Subcutaneous adipose tissue (tissue), 4 donors: ENCODE results near the gene SRCAP. TPM values are rescaled to one million over a fixed set of nuclear protein-coding genes. Genes with fewer than 3 reads are reported as not detected.

Source experiments
- total RNA-seq, 4 donors: library from RNA; depleted of rRNA; stranded (reverse); fragments of >200 nt; gene quantifications; one replicate each; pipeline ENCODE4 v1.1.0, GENCODE V29; 2016
- TF ChIP-seq, protein P1 (sequence below): fragments of 450-650 bp; IDR thresholded peaks from one replicate; pipeline ENCODE4 v1.5.1; 2016; ENCODE audit warnings: low read depth, mild to moderate bottlenecking, control low read depth, antibody characterized with exemption, moderate library complexity

The SRCAP gene
- total RNA-seq, 4 donors from 2014 or later, result 14.1 to 33.7 (median 20.0) TPM

DNA sequence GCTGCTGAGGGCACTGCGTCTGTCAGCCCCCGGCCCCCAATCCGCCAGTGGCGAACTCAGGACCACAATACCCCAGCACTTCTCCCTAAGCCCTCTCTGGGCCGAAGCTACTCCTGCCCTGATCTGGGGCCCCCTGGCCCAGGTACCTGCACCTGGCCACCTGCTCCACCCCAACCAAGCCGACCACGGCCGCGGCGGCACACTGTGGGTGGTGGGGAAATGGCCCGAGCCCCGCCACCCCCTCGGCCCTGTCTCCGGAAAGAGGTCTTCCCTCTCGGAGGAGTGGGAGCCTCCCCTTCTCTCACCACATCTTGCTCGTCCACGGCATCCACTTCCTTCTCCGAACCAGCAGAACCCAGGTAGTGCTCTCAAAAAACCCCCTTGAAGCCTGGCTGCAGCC is 44.1 kb upstream of the SRCAP start:
- TF ChIP-seq, protein P1, sequence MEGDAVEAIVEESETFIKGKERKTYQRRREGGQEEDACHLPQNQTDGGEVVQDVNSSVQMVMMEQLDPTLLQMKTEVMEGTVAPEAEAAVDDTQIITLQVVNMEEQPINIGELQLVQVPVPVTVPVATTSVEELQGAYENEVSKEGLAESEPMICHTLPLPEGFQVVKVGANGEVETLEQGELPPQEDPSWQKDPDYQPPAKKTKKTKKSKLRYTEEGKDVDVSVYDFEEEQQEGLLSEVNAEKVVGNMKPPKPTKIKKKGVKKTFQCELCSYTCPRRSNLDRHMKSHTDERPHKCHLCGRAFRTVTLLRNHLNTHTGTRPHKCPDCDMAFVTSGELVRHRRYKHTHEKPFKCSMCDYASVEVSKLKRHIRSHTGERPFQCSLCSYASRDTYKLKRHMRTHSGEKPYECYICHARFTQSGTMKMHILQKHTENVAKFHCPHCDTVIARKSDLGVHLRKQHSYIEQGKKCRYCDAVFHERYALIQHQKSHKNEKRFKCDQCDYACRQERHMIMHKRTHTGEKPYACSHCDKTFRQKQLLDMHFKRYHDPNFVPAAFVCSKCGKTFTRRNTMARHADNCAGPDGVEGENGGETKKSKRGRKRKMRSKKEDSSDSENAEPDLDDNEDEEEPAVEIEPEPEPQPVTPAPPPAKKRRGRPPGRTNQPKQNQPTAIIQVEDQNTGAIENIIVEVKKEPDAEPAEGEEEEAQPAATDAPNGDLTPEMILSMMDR, result no peak

DNA sequence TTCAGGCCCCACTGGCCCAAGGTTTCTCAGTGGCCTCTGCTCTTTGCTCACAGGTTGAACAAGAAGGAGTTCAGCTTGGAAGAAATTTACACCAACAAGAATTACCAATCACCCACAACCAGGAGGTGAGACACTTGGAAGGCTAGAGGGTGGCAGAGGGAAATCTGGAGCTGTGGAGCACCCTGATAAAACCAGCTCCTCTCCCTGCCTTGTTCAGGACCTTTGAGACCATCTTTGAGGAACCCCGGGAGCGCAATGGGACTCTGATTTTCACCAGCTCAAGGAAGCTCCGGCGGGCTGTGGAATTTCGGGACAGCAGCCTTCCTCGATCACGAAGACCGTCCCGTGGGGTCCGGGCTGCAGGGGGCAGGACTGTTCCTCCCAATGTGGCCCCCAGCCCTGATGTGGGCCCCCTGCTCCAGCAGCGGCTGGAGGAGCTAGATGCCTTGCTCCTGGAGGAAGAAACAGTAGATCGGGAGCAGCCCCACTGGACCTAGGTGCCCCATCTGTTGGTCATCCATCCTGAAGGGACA is 43.1 kb upstream of the SRCAP start:
- TF ChIP-seq, protein P1, result no peak

DNA sequence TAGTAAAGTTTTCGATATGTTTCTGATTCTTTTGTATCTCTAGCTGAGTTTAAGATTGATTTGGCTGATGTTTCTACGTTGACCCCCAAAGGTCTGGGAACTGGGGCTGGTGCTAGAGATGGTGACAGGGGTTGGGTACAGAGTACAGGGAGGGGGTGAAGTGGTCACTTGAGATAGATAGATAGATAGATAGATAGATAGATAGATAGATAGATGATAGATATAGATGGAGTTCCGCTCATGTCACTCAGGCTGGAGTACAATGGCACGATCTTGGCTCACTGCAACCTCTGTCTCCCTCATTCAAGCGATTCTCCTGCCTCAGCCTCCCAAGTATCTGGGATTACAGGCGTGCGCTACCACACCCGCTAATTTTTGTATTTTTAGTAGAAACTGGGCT is 42.6 kb upstream of the SRCAP start:
- TF ChIP-seq, protein P1, result no peak

DNA sequence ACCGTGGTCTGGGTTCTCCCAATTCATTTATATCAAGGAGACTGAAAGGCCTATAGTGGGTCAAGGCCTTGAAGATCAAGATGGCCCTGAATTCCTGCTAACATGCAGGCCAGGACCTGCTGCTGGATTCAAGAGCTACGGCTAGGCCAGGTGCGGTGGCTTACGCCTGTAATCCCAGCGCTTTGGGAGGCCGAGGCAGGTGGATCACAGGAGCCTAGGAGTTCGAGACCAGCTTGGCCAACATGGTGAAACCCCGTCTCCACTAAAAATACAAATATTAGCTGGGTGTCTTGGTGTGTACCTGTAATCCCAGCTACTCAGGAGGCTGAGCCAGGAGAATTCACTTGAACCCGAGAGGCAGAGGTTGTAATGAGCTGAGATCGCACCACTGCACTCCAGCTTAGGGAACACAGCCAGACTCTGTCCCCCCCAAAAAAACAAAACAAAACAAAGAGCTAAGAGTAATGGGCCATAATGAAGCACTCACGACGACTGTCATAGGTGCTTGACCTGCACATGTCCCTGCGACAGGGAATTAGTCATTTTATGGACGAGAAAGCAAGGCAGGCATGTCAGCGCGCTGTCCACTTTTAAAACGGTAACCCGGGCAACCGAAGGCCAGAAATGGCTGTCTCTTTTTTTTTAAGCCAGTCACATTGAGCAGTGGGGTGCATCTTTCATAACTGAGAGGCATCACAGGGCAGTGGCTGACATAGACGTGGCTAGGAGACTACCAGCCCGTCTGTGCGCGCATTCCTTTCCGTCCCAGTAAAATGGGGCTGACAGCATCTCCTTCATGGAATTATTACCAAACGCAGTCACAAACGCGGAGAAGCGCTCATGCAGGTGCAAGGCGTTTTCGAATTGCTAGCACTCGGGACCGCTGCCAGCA is 41.8 kb upstream of the SRCAP start:
- TF ChIP-seq, protein P1, result no peak

DNA sequence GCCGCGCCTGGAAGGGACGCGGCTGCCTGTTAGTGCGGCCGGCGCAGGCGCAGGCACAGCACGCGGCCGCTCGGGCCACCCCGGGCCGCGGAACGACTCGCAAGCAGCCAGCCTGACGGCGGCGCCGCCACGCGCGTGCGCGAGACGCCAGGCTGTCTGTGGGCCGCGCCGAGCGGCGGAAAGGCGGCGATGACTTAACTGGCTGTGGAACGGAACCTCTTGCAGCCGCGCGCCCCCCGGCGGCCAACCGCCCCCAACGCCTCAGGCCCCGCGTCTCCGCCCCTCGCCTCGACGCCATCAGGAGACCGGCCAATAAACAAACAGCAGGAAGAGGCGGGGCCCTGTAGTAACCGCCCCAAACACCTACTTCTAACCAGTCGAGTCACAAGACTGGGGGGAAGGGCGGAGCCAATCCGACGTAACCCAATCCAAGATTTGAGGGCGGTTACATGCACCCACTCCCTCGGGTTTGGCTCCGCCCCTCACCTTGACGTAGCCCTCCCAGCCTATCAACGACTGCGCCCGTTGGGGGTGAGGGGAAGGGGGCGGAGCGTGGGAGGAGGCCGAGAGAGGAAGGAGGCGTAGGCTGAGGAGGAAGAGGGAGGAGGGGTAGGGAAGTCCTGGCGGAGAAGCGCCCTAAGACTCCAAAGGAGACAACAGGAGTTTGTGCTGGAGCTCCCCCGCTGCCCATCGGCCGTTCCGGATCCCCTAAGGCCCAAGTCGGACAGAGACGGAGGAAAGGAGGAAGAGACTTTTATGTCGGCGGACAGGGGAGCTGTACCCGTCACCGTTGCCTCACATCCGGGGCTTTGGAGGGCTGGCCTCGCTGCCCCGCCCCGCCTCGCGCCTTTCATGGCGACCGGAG is 40.9 kb upstream of the SRCAP start, which contains the start of gene FBRS:
Gene FBRS (plus strand): TSS at position 566 of the 865 bp plus-strand sequence. CDS start 1,088 bp downstream, outside the sequence.
- TF ChIP-seq, protein P1, result no peak

DNA sequence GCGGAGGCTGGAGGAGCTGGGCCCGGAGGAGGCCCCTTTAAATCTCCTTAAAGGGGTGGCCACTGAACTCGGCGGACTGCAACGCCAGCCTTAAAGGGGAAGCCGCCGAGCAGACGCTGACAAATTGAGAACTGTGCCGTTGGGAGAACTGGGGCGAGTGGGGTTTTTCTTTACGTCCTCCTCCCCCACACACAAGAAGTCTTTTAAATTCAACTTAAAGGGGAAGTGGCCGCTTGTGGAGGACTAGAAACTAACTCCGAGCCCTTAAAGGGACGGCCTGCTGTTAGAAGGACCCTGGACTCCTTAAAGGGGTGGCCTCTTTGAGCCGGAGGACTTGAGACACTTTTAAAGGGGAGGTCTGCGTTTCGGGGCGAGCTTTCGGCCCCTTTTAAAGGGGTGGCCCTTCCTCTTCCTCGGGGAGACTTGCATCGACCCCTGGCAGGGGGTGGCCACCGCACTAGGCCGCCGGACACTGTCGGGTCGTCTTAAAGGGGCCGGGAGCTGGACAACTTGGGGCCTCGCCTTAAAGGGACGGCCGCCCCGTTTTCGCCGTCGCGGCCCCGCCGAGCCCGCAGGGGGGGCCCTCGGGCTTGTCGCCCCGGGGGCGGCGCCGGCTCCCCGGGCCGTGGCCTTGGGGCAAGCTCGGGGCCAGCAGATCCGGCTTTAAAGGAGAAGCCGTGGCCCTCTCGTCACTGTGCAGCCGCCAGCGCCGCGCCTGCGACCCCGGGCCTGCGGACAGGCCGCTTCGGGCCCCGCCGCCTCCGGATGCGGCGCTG is 40.1 kb upstream of the SRCAP start:
- TF ChIP-seq, protein P1, result no peak
